H9 (cell line): Measurements from ENCODE around the gene CCL19. TPM values are rescaled to one million over a fixed set of nuclear protein-coding genes. Genes with fewer than 3 reads are reported as not detected.

Source experiments
- DNase-seq: peaks from one replicate; pipeline ENCODE4 v3.0.0-alpha.2; 2017
- H2AFZ ChIP-seq: one replicate; pipeline ENCODE4 v1.6.1; 2013; ENCODE audit warnings: mild to moderate bottlenecking, low read length, control low read depth, moderate library complexity
- H2AK5ac ChIP-seq: 2 replicates; pipeline ENCODE4 v1.6.1; 2013; ENCODE audit warnings: low read length, control low read depth, mixed read lengths; ENCODE audit not compliant: insufficient read length
- H2BK120ac ChIP-seq: one replicate; pipeline ENCODE4 v1.6.1; 2013; ENCODE audit warnings: low read depth, mild to moderate bottlenecking, low read length, control low read depth, inconsistent platforms; ENCODE audit not compliant: poor library complexity, severe bottlenecking
- H2BK12ac ChIP-seq: 2 replicates; pipeline ENCODE4 v1.6.1; 2013; ENCODE audit warnings: low read length, control low read depth, mixed read lengths, low read depth; ENCODE audit not compliant: insufficient read length
- H2BK15ac ChIP-seq: 2 replicates; pipeline ENCODE4 v1.6.1; 2013; ENCODE audit warnings: low read depth, low read length, control low read depth
- H2BK20ac ChIP-seq: one replicate; pipeline ENCODE4 v1.6.1; 2013; ENCODE audit warnings: low read depth, mild to moderate bottlenecking, low read length, control low read depth, inconsistent platforms; ENCODE audit not compliant: poor library complexity, severe bottlenecking
- H2BK5ac ChIP-seq: 2 replicates; pipeline ENCODE4 v1.6.1; 2013; ENCODE audit warnings: low read length, control low read depth, mixed read lengths; ENCODE audit not compliant: insufficient read length
- H3K14ac ChIP-seq: 2 replicates; pipeline ENCODE4 v1.6.1; 2013; ENCODE audit warnings: low read length, control low read depth; ENCODE audit not compliant: insufficient read depth
- H3K18ac ChIP-seq: 2 replicates; pipeline ENCODE4 v1.6.1; 2013; ENCODE audit warnings: low read depth, mild to moderate bottlenecking, mixed read lengths, low read length, control low read depth; ENCODE audit not compliant: insufficient read length
- H3K23ac ChIP-seq: 2 replicates; pipeline ENCODE4 v1.6.1; 2013; ENCODE audit warnings: low read length, control low read depth, mixed read lengths, low read depth; ENCODE audit not compliant: insufficient read length
- H3K23me2 ChIP-seq: 2 replicates; pipeline ENCODE4 v1.6.1; 2013; ENCODE audit warnings: low read depth, mild to moderate bottlenecking, mixed read lengths, low read length, control low read depth; ENCODE audit not compliant: insufficient read length, poor library complexity, severe bottlenecking
- H3K27ac ChIP-seq: 2 replicates; pipeline ENCODE4 v1.5.1; 2013; ENCODE audit warnings: low read length, control low read depth, mixed read lengths, low read depth; ENCODE audit not compliant: insufficient read length
- H3K27me3 ChIP-seq: 2 replicates; pipeline ENCODE4 v1.6.1; 2013; ENCODE audit warnings: low read length, control low read depth, inconsistent platforms; ENCODE audit not compliant: insufficient read depth
- H3K4ac ChIP-seq: 2 replicates; pipeline ENCODE4 v1.6.1; 2013; ENCODE audit warnings: low read depth, mild to moderate bottlenecking, control low read depth, inconsistent platforms, low read length, moderate library complexity
- H3K4me1 ChIP-seq: 2 replicates; pipeline ENCODE4 v1.6.1; 2013; ENCODE audit warnings: low read length, control low read depth, inconsistent platforms; ENCODE audit not compliant: insufficient read depth
- H3K4me2 ChIP-seq: 2 replicates; pipeline ENCODE4 v1.6.1; 2013; ENCODE audit warnings: low read length, control low read depth, mixed read lengths; ENCODE audit not compliant: insufficient read length, insufficient read depth
- H3K56ac ChIP-seq: 2 replicates; pipeline ENCODE4 v1.6.1; 2013; ENCODE audit warnings: low read depth, mild to moderate bottlenecking, mixed read lengths, low read length, control low read depth; ENCODE audit not compliant: insufficient read length
- H3K79me1 ChIP-seq: 2 replicates; pipeline ENCODE4 v1.6.1; 2013; ENCODE audit warnings: low read depth, mild to moderate bottlenecking, moderate library complexity, low read length, control low read depth, inconsistent platforms; ENCODE audit not compliant: insufficient read depth, poor library complexity, severe bottlenecking
- H3K79me2 ChIP-seq: 2 replicates; pipeline ENCODE4 v1.6.1; 2013; ENCODE audit warnings: low read length, control low read depth, inconsistent platforms; ENCODE audit not compliant: insufficient read depth
- H3K9ac ChIP-seq: 2 replicates; pipeline ENCODE4 v1.6.1; 2013; ENCODE audit warnings: low read length, control low read depth, mixed read lengths; ENCODE audit not compliant: insufficient read length; ENCODE audit errors: extremely low read depth
- H3K9me3 ChIP-seq: one replicate; pipeline ENCODE4 v1.6.1; 2013; ENCODE audit warnings: low read depth, low read length, inconsistent platforms; ENCODE audit not compliant: control insufficient read depth
- H3T11ph ChIP-seq: one replicate; pipeline ENCODE4 v1.6.1; 2013; ENCODE audit warnings: mild to moderate bottlenecking, low read length, control low read depth, inconsistent platforms
- H4K20me1 ChIP-seq: one replicate; pipeline ENCODE4 v1.6.1; 2013; ENCODE audit not compliant: control insufficient read depth, insufficient read length, insufficient read depth
- H4K5ac ChIP-seq: 2 replicates; pipeline ENCODE4 v1.6.1; 2013; ENCODE audit warnings: low read depth, mild to moderate bottlenecking, mixed read lengths, low read length, control low read depth; ENCODE audit not compliant: insufficient read length
- H4K8ac ChIP-seq: replicated peaks from 2 replicates; pipeline ENCODE4 v1.6.1; 2013; ENCODE audit warnings: low read length, control low read depth, mixed read lengths, low read depth; ENCODE audit not compliant: insufficient read length
- H4K91ac ChIP-seq: 2 replicates; pipeline ENCODE4 v1.6.1; 2013; ENCODE audit warnings: low read depth, mild to moderate bottlenecking, moderate library complexity, mixed read lengths, low read length, control low read depth; ENCODE audit not compliant: insufficient read length
- H3K27ac Mint-ChIP-seq, 3 experiments: 2 replicates in 2 of 3; 3 replicates in 1 of 3; pipeline ENCODE4 v1.8.0; 2020 to 2021; ENCODE audit warnings: mixed read lengths in 3 of 3, mild to moderate bottlenecking in 1 of 3, moderate library complexity in 1 of 3
- H3K27me3 Mint-ChIP-seq: 2 replicates; pipeline ENCODE4 v1.8.0; 2021; ENCODE audit warnings: low read depth, mild to moderate bottlenecking, moderate library complexity, mixed read lengths
- H3K36me3 Mint-ChIP-seq, 3 experiments: 2 replicates in 2 of 3; 3 replicates in 1 of 3; pipeline ENCODE4 v1.8.0; 2020 to 2021; ENCODE audit warnings: low read depth in 3 of 3, mixed read lengths in 3 of 3; ENCODE audit not compliant: insufficient read depth in 1 of 3
- H3K4me1 Mint-ChIP-seq, 2 experiments: 2 replicates each; pipeline ENCODE4 v1.8.0; 2020; ENCODE audit warnings: mixed read lengths in 2 of 2
- H3K4me3 Mint-ChIP-seq, 2 experiments: 2 replicates in 1 of 2; 3 replicates in 1 of 2; pipeline ENCODE4 v1.8.0; 2020 to 2021; ENCODE audit warnings: mild to moderate bottlenecking in 2 of 2, mixed read lengths in 2 of 2, moderate library complexity in 1 of 2
- H3K9me3 Mint-ChIP-seq, 2 experiments: 2 replicates in 1 of 2; 3 replicates in 1 of 2; pipeline ENCODE4 v1.8.0; 2020; ENCODE audit warnings: mild to moderate bottlenecking in 2 of 2, mixed read lengths in 2 of 2, moderate library complexity in 1 of 2
- CTCF ChIP-seq: fragments of 200-600 bp; sonication (generic); conservative IDR thresholded peaks from 3 replicates; pipeline ENCODE4 v1.8.0; 2021; ENCODE audit warnings: antibody characterized with exemption, mild to moderate bottlenecking
- WGBS: extraction: QIAGEN DNeasy Blood & Tissue Kit; methylation state at CpG from one replicate; pipeline ENCODE4 v1.1.7; 2013; ENCODE audit warnings: missing lambda C conversion rate, low lambda C conversion rate, mixed read lengths; ENCODE audit not compliant: insufficient read length; ENCODE audit errors: extremely low coverage; 5-methylcytosine and 5-hydroxymethylcytosine counted together
- total RNA-seq: library from RNA; stranded (reverse); gene quantifications from 2 replicates; pipeline ENCODE4 v1.2.1, GENCODE V29; 2021

CCL19 gene
- total RNA-seq, 1 experiment from 2014 or later = not detected

- no peaks in the 10 kb centered on the region for H3K23me2 ChIP-seq
- H2BK120ac ChIP-seq = no peak overlapping the region
- no peak overlapping the region for H3K56ac ChIP-seq
- no peak overlapping the region for H4K8ac ChIP-seq
- H3T11ph ChIP-seq = no peak overlapping the region
- no peaks in the 10 kb centered on the region for H3K79me1 ChIP-seq
- Mint-ChIP-seq H3K27me3 (peaks cover 24% of the 10 kb centered on the region), H3K36me3 (no peaks in the 10 kb centered on the region; a peak in 1 of 7 replicates), H3K4me3 (no peak overlapping the region), H3K27ac (no peak overlapping the region), H3K4me1 (no peaks in the 10 kb centered on the region), H3K9me3 (no peaks in the 10 kb centered on the region; a peak in 2 of 5 replicates)
- no peak overlapping the region for H2AFZ ChIP-seq
- TF ChIP-seq CTCF = no peak
- no peaks in the 10 kb centered on the region for H3K4me1 ChIP-seq
- no peak overlapping the region for H2BK15ac ChIP-seq
- no peak for DNase-seq
- H2BK20ac ChIP-seq = no peak overlapping the region
- H3K14ac ChIP-seq = no peak overlapping the region
- H3K4me2 ChIP-seq = no peak overlapping the region
- H3K4ac ChIP-seq = no peak overlapping the region
- no peaks in the 10 kb centered on the region for H3K9me3 ChIP-seq
- no peak overlapping the region for H2BK5ac ChIP-seq
- H4K20me1 ChIP-seq = no peaks in the 10 kb centered on the region
- no peak overlapping the region for H2AK5ac ChIP-seq
- no peaks in the 10 kb centered on the region for H3K27me3 ChIP-seq
- H3K79me2 ChIP-seq = no peaks in the 10 kb centered on the region
- no peak overlapping the region for H4K5ac ChIP-seq
- H3K9ac ChIP-seq = no peak overlapping the region
- H3K23ac ChIP-seq = no peak overlapping the region
- no peak overlapping the region for H4K91ac ChIP-seq
- no peak overlapping the region for H3K27ac ChIP-seq
- H3K18ac ChIP-seq = no peak overlapping the region
- H2BK12ac ChIP-seq = no peak overlapping the region
- WGBS = no CpG with 5 or more reads among the region's 4 CpGs
Measured at GRCh38 chr9:34716711-34717110, 25.6 kb upstream of the CCL19 start.
